SW480 (cell line): ENCODE results near the gene TEKT1.
A peak's percentile ranks its signal among the peaks of the same experiment; 100 is the strongest.
"Not testable (repeated sequence)": the region's sequence is repeated elsewhere in the genome, so short reads cannot be mapped to it uniquely, and the experiment has no call there.

Experiments used
- DNase-seq: peaks from one replicate; pipeline ENCODE4 v3.0.0-alpha.2; 2016; ENCODE audit warnings: low spot score

TEKT1 gene

DNA sequence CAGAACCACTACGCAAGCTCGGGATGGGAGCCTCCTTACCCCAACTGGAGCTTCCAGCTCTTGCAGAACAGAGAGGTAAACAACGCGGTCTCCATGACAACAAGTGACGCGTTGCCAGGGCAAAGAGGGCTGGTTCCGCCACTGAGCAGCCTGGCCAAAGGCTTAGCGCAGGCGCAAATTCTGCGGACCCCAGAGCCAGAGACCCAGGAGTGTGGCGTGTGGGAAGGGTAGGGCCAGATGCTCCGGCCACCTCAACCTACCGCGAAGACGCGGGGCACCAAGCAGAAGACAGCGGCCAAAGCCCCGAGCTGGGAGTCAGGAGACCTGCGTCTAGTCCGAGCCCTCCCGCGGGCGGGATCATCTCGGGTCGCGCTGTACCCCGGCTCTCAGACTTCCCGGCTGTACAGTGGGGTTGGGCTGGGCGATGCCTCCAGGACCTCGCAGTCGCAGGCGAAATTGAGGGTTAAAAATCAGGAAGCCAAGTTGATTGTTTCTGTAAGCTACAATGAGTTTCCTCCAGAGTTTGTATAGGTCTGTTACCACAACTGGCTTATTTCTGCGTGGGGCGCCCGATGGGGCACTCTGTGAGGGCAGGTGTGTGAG, at the start of gene TEKT1:
TSS of gene TEKT1 (minus strand) at position 69 of the 603 bp plus-strand sequence. CDS start 1,353 bp downstream, outside the sequence.
- DNase-seq = no peak

DNA sequence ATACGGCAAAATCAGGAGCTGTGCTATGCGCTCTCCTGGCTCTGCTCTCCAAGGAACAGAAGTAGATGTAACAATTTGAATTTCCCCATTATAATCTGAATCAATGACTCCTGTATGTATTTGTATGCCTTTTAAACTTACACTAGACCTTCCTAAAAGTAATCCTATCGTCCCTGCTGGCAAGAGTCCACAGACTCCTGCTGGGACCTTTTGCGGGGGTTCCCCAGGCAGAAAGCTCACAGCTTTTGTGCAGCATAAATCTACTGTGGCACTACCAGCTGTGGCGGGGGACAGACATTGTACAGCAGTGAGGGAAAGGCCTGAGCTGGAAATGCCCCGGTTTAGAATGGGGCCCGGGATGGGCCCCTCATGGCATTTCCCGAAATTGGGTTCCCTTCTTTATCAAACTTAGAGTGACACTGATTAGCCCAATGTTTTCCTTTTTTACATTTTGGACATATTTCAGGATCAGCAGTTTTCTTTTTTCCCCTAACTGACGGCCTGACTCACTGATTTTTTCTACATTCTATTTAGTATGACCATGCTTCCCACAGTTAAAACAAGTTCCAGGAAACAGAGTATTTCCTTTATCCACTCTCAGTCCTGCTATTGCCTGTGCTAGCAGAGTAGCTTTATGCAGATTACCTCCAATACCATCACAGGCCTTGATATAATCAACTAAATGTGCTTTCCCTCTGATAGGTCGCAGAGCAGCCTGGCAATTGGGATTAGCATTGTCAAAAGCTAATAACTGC, 47.9 kb upstream of the TEKT1 start:
- DNase-seq = not testable (repeated sequence)

- not testable (repeated sequence) for DNase-seq
These were observed 43.7 kb upstream of the TEKT1 start for GRCh38 chr17:6875276-6875675.

DNA sequence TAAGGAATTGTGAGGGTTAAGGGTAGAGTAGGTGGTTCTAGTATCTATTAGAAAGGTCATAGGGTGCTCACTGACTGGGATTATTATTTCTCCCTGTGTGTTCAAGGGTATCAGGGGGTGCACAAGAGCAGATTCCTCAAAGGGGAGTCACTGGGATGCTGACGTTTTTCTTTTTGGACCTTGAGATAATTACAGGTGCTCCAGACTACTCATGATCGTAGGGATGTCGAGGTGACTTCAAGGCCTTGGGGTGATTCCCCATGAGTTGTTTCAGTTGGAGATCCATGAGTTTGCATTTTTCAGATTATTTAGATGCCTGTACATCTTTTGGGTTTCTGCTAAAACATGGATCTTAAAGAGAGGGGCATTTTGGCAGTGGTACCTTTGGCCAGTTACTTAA, 41.4 kb upstream of the TEKT1 start:
- no peak for DNase-seq

DNA sequence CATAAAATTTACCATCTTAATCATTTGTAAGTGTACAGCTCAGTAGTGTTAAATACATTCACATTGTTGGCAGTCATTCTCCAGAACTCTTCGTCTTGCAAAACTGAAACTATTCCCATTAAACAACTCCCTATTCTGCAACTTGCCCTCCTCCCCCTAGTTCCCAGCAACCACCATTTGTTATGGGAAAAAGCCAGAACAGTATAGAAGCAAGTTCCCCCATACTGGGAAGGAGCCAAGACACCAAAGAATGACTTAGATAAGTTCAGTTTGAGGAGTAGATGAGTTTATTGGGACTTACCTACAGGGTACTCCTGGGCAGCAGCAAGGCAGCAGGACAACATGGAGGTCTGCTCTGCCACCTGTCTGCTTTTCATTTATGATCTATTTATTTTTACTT, 39.3 kb upstream of the TEKT1 start:
- DNase-seq = no peak

DNA sequence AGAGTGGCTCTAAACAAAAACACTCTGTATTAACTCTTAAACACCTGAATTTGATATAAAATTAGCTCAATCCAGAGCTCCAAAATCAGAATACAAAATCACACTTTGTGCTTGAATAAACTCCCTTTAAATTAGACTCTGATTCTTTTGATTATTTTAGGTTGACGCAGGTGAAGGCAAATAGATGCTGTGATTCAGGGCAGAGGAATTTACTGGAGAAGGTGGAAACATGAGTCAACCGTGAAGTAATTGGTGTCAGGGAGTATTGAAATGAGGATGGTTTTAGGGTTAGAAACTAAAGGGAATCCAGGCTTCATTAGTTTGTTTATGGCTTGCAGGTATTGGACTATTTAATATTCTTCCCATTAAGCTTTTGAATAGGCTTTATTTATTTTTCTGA, 37.1 kb upstream of the TEKT1 start:
- DNase-seq = peak; percentile 86

- DNase-seq = no peak
These were observed 36.3 kb upstream of the TEKT1 start for GRCh38 chr17:6867849-6868248.

GRCh38 chr17:6862825-6863224, 31.3 kb upstream of the TEKT1 start:
- DNase-seq = no peak

DNA sequence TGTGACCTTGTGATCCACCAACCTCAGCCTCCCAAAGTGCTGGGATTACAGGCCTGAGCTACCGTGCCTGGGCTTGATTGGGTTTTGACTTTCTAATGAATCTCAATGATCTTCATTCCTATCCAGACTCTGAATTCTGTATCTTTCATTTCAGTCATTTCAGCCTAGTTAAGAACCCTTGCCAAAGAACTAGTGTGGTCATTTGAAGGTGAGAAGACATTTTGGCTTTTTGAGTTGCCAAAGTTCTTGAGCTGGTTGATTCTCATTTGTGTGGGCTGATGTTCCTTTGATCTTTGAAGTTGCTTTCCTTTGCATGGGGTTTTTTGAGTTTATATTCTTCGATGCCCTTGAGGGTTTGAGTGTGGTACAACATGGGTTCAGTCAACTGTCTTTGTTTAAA, 30.6 kb upstream of the TEKT1 start:
- no peak for DNase-seq

DNA sequence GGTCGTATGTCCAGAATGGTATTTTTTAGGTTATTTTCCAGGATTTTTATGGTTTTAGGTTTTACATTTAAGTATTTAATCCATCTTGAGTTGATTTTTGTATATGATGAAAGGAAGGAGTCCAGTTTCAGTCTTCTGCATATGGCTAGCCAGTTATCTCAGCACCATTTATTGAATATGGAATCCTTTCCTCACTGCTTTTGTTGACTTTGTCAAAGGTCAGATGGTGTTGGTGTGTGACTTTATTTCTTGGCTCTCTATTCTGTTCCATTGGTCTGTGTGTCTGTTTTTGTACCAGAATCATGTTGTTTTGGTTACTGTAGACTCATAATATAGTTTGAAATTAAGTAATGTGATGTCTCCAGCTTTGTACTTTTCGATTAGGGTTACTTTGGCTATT, 26.4 kb upstream of the TEKT1 start:
- DNase-seq = no peak

GRCh38 chr17:6857336-6857735, 25.8 kb upstream of the TEKT1 start:
- no peak for DNase-seq

GRCh38 chr17:6856051-6856450, 24.5 kb upstream of the TEKT1 start:
- DNase-seq = no peak

DNA sequence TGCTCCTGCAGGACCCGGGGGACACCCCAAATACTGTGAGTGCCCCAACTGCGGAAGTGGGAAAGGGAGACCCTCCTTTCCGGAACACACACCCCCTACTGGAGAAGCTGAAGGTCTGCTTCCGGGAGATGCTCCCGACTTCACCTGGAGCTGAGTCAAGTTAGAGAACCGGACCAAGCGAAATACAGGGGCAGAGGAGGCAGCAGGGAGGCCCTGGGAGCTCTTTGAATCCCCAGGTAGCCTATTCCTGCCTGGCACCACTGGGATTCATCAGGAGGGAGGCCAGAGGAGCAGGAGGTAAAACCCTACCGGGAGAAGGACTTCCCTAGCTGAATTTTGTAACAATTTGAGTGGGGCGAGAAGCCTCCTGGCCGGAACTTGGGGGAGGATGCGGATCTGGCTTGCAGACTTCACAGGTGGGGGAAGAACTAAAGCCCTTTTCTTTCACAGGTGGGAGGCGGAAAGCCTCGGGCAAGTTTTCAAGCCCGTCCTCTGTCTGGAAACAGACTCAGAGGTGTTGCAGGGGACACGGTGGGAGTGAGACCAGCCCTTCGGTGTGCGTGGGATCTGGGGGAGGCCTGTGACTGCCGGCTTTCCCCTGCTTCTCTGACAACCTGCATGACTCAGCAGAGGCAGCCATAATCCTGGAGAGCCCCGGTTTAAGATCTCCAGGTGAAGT, 22.4 kb upstream of the TEKT1 start:
- DNase-seq = no peak

- DNase-seq = not testable (repeated sequence)
These were observed 17.1 kb upstream of the TEKT1 start for GRCh38 chr17:6848545-6849179.

- DNase-seq = not testable (repeated sequence)
These were observed 14.6 kb upstream of the TEKT1 start for GRCh38 chr17:6846138-6846537.

- DNase-seq = not testable (repeated sequence)
These were observed 12.9 kb upstream of the TEKT1 start for GRCh38 chr17:6844406-6844805.

- DNase-seq = peak; percentile 64
These were observed 11.8 kb upstream of the TEKT1 start for GRCh38 chr17:6843241-6843880.

DNA sequence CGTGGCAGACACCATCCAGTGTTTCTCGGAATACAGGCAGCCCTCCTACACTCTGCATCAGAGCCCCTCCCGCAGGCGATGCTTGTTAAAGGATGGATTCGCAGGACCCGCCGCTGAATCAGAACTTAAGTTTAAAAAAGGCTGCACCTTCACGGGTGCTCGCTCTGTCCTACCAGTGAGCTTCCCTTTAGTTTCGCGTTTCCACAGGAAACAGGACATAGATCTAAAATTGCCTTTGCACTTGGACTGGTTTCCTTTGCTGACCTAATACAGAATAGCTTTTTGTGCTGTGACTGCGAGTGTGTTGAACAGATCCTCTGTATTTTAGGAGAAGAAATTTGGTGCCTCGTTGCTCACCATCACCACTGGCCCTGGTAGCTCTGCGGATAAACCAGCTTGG, 10.2 kb upstream of the TEKT1 start:
- DNase-seq = not testable (repeated sequence)

DNA sequence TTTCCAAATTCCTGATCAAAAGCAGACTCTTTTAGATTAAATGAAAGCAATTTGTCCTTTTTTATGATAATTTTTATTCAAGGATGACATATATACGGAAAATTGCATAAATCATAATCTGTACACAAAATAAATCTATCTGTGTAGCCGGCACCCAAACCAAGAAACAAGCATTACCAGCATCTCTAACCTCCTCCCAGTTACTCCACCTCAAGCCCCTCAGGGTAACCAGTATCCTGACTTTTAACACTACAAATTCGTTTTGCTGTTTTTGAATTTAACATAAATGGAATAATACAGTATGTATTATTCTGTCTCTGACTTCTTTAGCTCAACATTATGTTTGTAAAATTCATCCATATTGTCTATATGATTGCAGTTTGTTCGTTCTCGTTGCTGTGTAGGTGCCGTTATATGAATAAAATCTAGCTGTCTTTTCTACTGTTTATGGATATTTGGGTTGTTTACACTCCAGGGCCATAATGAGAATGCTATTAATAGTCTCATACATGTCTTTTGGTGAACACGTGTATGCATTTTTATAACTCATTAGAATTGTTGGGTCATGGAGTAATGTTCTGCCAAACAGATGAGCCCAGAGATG, 1.0 kb downstream of the TEKT1 start:
- no peak for DNase-seq

- no peak for DNase-seq
These were observed 8.5 kb downstream of the TEKT1 start for GRCh38 chr17:6823011-6823442.

GRCh38 chr17:6818938-6819337, 12.6 kb downstream of the TEKT1 start:
- no peak for DNase-seq

- DNase-seq = not testable (repeated sequence)
These were observed 15.2 kb downstream of the TEKT1 start for GRCh38 chr17:6816368-6816767.
